PC-3 (cell line): ENCODE measurements around the gene GNAS.

Experiments used
- EZH2 ChIP-seq: fragments of 300-600 bp; sonication (generic); IDR thresholded peaks from one replicate; pipeline ENCODE4 v1.6.1; 2017; ENCODE audit warnings: antibody characterized with exemption, mild to moderate bottlenecking, low read length; ENCODE audit not compliant: unreplicated experiment
- TF ChIP-seq, protein P1 (sequence below): fragments of 300-600 bp; sonication (generic); conservative IDR thresholded peaks from 2 replicates; pipeline ENCODE4 v1.5.1; 2017; ENCODE audit warnings: antibody characterized with exemption, low read depth, mild to moderate bottlenecking, low read length

DNA sequence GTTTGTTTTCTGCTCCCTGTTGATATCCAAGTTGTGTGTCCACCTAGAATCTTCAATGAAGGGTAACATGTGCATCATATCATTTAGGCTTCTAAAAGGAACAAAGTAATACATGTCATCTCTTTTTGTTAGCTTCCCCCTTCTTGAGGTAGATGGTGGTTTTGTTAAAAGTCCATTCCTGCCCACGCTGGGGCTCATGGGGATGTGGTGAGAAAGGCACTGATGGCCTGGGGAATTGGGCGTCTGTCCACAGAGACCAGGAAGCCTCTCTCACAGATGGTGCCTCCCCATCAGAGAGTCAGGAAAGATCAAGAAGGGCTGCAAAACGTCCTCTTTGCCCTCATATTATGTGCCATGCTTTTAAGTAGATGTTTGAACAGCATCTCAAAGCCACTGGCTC, 32.5 kb downstream of the GNAS start:
- TF ChIP-seq, protein P1, sequence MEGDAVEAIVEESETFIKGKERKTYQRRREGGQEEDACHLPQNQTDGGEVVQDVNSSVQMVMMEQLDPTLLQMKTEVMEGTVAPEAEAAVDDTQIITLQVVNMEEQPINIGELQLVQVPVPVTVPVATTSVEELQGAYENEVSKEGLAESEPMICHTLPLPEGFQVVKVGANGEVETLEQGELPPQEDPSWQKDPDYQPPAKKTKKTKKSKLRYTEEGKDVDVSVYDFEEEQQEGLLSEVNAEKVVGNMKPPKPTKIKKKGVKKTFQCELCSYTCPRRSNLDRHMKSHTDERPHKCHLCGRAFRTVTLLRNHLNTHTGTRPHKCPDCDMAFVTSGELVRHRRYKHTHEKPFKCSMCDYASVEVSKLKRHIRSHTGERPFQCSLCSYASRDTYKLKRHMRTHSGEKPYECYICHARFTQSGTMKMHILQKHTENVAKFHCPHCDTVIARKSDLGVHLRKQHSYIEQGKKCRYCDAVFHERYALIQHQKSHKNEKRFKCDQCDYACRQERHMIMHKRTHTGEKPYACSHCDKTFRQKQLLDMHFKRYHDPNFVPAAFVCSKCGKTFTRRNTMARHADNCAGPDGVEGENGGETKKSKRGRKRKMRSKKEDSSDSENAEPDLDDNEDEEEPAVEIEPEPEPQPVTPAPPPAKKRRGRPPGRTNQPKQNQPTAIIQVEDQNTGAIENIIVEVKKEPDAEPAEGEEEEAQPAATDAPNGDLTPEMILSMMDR, result no peak
- no peak for TF ChIP-seq EZH2
